ENCODE results near the gene CYTH4.

The CYTH4 gene

GRCh38 chr22:37281646-37282384, 493 bp upstream of the CYTH4 start:
- Mint-ChIP-seq H3K36me3 (ENCODE audit: low read depth) (peaks cover 32% of the 10 kb centered on the region), H3K27me3 (ENCODE audit: low read depth) (no peaks in the 10 kb centered on the region), H3K4me3 (peak overlapping the region; percentile 97), H3K27ac (peak overlapping the region; percentile 98), H3K9me3 (no peaks in the 10 kb centered on the region), H3K4me1 (ENCODE audit: low read depth) (peaks cover 56% of the 10 kb centered on the region)
- no peak for DNase-seq (ENCODE audit: low spot score)

GRCh38 chr22:37283393-37283937, 1.2 kb downstream of the CYTH4 start:
- Mint-ChIP-seq H3K27me3 (ENCODE audit: low read depth) (no peaks in the 10 kb centered on the region), H3K9me3 (no peaks in the 10 kb centered on the region), H3K36me3 (ENCODE audit: low read depth) (peaks cover 41% of the 10 kb centered on the region), H3K27ac (peak overlapping the region; percentile 98), H3K4me1 (ENCODE audit: low read depth) (peaks cover 56% of the 10 kb centered on the region), H3K4me3 (peak overlapping the region; percentile 97)
- DNase-seq (ENCODE audit: low spot score) = peak; percentile 69

GRCh38 chr22:37284126-37284804, 2.0 kb downstream of the CYTH4 start:
- DNase-seq (ENCODE audit: low spot score) = no peak
- Mint-ChIP-seq H3K4me1 (ENCODE audit: low read depth) (peaks cover 59% of the 10 kb centered on the region), H3K27ac (peak overlapping the region; percentile 98), H3K36me3 (ENCODE audit: low read depth) (peaks cover 49% of the 10 kb centered on the region), H3K4me3 (peak overlapping the region; percentile 97), H3K9me3 (no peaks in the 10 kb centered on the region), H3K27me3 (ENCODE audit: low read depth) (no peaks in the 10 kb centered on the region)

- H3K36me3 Mint-ChIP-seq (ENCODE audit: low read depth) = peaks cover 55% of the 10 kb centered on the region
- DNase-seq (ENCODE audit: low spot score) = no peak
- H3K4me3 Mint-ChIP-seq = peak overlapping the region; percentile 97
- H3K27ac Mint-ChIP-seq = peak overlapping the region; percentile 98
- no peaks in the 10 kb centered on the region for H3K9me3 Mint-ChIP-seq
- H3K27me3 Mint-ChIP-seq (ENCODE audit: low read depth) = no peaks in the 10 kb centered on the region
- H3K4me1 Mint-ChIP-seq (ENCODE audit: low read depth) = peaks cover 63% of the 10 kb centered on the region
Measured at GRCh38 chr22:37284805-37285355, 2.6 kb downstream of the CYTH4 start.

- peaks cover 63% of the 10 kb centered on the region for H3K36me3 Mint-ChIP-seq (ENCODE audit: low read depth)
- no peak overlapping the region for H3K27ac Mint-ChIP-seq
- no peak for DNase-seq (ENCODE audit: low spot score)
- no peaks in the 10 kb centered on the region for H3K27me3 Mint-ChIP-seq (ENCODE audit: low read depth)
- peak overlapping the region; percentile 36 for H3K4me3 Mint-ChIP-seq
- no peaks in the 10 kb centered on the region for H3K9me3 Mint-ChIP-seq
- peaks cover 66% of the 10 kb centered on the region for H3K4me1 Mint-ChIP-seq (ENCODE audit: low read depth)
Measured at GRCh38 chr22:37285937-37286336, 3.6 kb downstream of the CYTH4 start.

- Mint-ChIP-seq H3K27me3 (ENCODE audit: low read depth) (no peaks in the 10 kb centered on the region), H3K27ac (no peak overlapping the region), H3K9me3 (no peaks in the 10 kb centered on the region), H3K4me1 (ENCODE audit: low read depth) (peaks cover 60% of the 10 kb centered on the region), H3K4me3 (peak overlapping the region; percentile 29), H3K36me3 (ENCODE audit: low read depth) (peaks cover 78% of the 10 kb centered on the region)
- no peak for DNase-seq (ENCODE audit: low spot score)
Measured at GRCh38 chr22:37287550-37287951, 5.2 kb downstream of the CYTH4 start.

GRCh38 chr22:37288521-37288920, 6.2 kb downstream of the CYTH4 start:
- H3K4me1 Mint-ChIP-seq (ENCODE audit: low read depth) = peaks cover 58% of the 10 kb centered on the region
- H3K27me3 Mint-ChIP-seq (ENCODE audit: low read depth) = no peaks in the 10 kb centered on the region
- no peaks in the 10 kb centered on the region for H3K9me3 Mint-ChIP-seq
- no peak for DNase-seq (ENCODE audit: low spot score)
- H3K27ac Mint-ChIP-seq = peak overlapping the region; percentile 20
- H3K4me3 Mint-ChIP-seq = no peak overlapping the region
- H3K36me3 Mint-ChIP-seq (ENCODE audit: low read depth) = peaks cover 79% of the 10 kb centered on the region

- Mint-ChIP-seq H3K27me3 (ENCODE audit: low read depth) (no peaks in the 10 kb centered on the region), H3K9me3 (no peaks in the 10 kb centered on the region), H3K4me1 (ENCODE audit: low read depth) (peaks cover 56% of the 10 kb centered on the region), H3K36me3 (ENCODE audit: low read depth) (peaks cover 77% of the 10 kb centered on the region), H3K4me3 (peak overlapping the region; percentile 29), H3K27ac (peak overlapping the region; percentile 55)
- DNase-seq (ENCODE audit: low spot score) = no peak
Measured at GRCh38 chr22:37289156-37289735, 6.9 kb downstream of the CYTH4 start.

GRCh38 chr22:37290737-37291136, 8.4 kb downstream of the CYTH4 start:
- Mint-ChIP-seq H3K9me3 (no peaks in the 10 kb centered on the region), H3K36me3 (ENCODE audit: low read depth) (peaks cover 78% of the 10 kb centered on the region), H3K27me3 (ENCODE audit: low read depth) (no peaks in the 10 kb centered on the region), H3K4me1 (ENCODE audit: low read depth) (peaks cover 58% of the 10 kb centered on the region), H3K4me3 (no peak overlapping the region), H3K27ac (no peak overlapping the region)
- no peak for DNase-seq (ENCODE audit: low spot score)

GRCh38 chr22:37291559-37292298, 9.4 kb downstream of the CYTH4 start:
- H3K4me3 Mint-ChIP-seq = no peak overlapping the region
- H3K4me1 Mint-ChIP-seq (ENCODE audit: low read depth) = peaks cover 49% of the 10 kb centered on the region
- H3K9me3 Mint-ChIP-seq = no peaks in the 10 kb centered on the region
- no peaks in the 10 kb centered on the region for H3K27me3 Mint-ChIP-seq (ENCODE audit: low read depth)
- H3K36me3 Mint-ChIP-seq (ENCODE audit: low read depth) = peaks cover 73% of the 10 kb centered on the region
- DNase-seq (ENCODE audit: low spot score) = no peak
- no peak overlapping the region for H3K27ac Mint-ChIP-seq

GRCh38 chr22:37292641-37293040, 10.3 kb downstream of the CYTH4 start:
- no peak overlapping the region for H3K4me3 Mint-ChIP-seq
- no peak for DNase-seq (ENCODE audit: low spot score)
- no peak overlapping the region for H3K27ac Mint-ChIP-seq
- no peaks in the 10 kb centered on the region for H3K27me3 Mint-ChIP-seq (ENCODE audit: low read depth)
- H3K36me3 Mint-ChIP-seq (ENCODE audit: low read depth) = peaks cover 75% of the 10 kb centered on the region
- peaks cover 41% of the 10 kb centered on the region for H3K4me1 Mint-ChIP-seq (ENCODE audit: low read depth)
- H3K9me3 Mint-ChIP-seq = no peaks in the 10 kb centered on the region

- no peaks in the 10 kb centered on the region for H3K9me3 Mint-ChIP-seq
- no peak for DNase-seq (ENCODE audit: low spot score)
- H3K36me3 Mint-ChIP-seq (ENCODE audit: low read depth) = peaks cover 78% of the 10 kb centered on the region
- H3K27me3 Mint-ChIP-seq (ENCODE audit: low read depth) = no peaks in the 10 kb centered on the region
- no peak overlapping the region for H3K27ac Mint-ChIP-seq
- H3K4me3 Mint-ChIP-seq = no peak overlapping the region
- H3K4me1 Mint-ChIP-seq (ENCODE audit: low read depth) = peaks cover 41% of the 10 kb centered on the region
Measured at GRCh38 chr22:37293172-37293571, 10.9 kb downstream of the CYTH4 start.

GRCh38 chr22:37294747-37295146, 12.4 kb downstream of the CYTH4 start:
- H3K36me3 Mint-ChIP-seq (ENCODE audit: low read depth) = peaks cover 77% of the 10 kb centered on the region
- H3K27ac Mint-ChIP-seq = peak overlapping the region; percentile 56
- DNase-seq (ENCODE audit: low spot score) = no peak
- H3K9me3 Mint-ChIP-seq = no peaks in the 10 kb centered on the region
- no peak overlapping the region for H3K4me3 Mint-ChIP-seq
- H3K27me3 Mint-ChIP-seq (ENCODE audit: low read depth) = no peaks in the 10 kb centered on the region
- peaks cover 41% of the 10 kb centered on the region for H3K4me1 Mint-ChIP-seq (ENCODE audit: low read depth)
